Measurements from ENCODE around the gene TNNI3K. TPM values are rescaled to one million over a fixed set of nuclear protein-coding genes. Genes with fewer than 3 reads are reported as not detected.

The TNNI3K gene
- polyA plus RNA-seq, 1 donor from 2014 or later = 3.5 TPM

DNA sequence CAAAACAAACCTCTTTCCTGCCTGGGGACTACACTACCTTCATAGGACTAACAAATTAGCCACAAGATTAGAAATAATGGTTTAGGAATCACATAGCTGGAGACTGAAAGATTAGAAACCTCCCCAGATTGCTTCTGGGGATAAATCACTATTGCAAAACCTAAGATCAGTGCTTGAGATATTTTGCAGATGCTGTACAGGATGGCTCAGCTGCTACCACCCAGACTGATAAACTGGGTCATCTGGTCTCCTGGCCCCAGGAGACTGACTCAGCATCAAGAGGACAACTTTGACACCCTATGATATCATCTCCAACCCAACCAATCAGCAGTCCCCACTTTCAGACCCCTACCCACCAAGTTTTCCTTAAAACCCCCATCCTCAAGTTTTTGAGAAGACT, 140.2 kb downstream of the TNNI3K start:
- Histone ChIP-seq H3K27ac (ENCODE audit: low read length) (no peak overlapping the region), H4K20me1 (ENCODE audit: insufficient read depth) (no peaks in the 10 kb centered on the region), H2AFZ (ENCODE audit: low read depth, low read length) (no peak overlapping the region), H3K36me3 (ENCODE audit: insufficient read depth, low read length) (no peaks in the 10 kb centered on the region), H3K4me3 (ENCODE audit: low read length) (no peak overlapping the region), H3K4me2 (ENCODE audit: low read length) (no peak overlapping the region), H3K79me2 (replicated peaks; ENCODE audit: insufficient read depth, low read length) (no peaks in the 10 kb centered on the region), H3K9ac (ENCODE audit: low read length) (no peak overlapping the region), H3K27me3 (ENCODE audit: insufficient read depth, low read depth, low read length) (no peaks in the 10 kb centered on the region), H3K9me3 (ENCODE audit: low read length) (no peaks in the 10 kb centered on the region), H3K9me2 (ENCODE audit: insufficient read depth, low read length) (no peaks in the 10 kb centered on the region), H3F3A (ENCODE audit: insufficient read depth, low read length, poor library complexity, severe bottlenecking) (no peaks in the 10 kb centered on the region)
- TF ChIP-seq MXI1 (conservative IDR thresholded peaks at IDR 0.05; ENCODE audit: poor library complexity, severe bottlenecking) = no peak
- no peak for TF ChIP-seq EP300 (conservative IDR thresholded peaks at IDR 0.05; ENCODE audit: poor library complexity, severe bottlenecking)
- TF ChIP-seq, protein P1, sequence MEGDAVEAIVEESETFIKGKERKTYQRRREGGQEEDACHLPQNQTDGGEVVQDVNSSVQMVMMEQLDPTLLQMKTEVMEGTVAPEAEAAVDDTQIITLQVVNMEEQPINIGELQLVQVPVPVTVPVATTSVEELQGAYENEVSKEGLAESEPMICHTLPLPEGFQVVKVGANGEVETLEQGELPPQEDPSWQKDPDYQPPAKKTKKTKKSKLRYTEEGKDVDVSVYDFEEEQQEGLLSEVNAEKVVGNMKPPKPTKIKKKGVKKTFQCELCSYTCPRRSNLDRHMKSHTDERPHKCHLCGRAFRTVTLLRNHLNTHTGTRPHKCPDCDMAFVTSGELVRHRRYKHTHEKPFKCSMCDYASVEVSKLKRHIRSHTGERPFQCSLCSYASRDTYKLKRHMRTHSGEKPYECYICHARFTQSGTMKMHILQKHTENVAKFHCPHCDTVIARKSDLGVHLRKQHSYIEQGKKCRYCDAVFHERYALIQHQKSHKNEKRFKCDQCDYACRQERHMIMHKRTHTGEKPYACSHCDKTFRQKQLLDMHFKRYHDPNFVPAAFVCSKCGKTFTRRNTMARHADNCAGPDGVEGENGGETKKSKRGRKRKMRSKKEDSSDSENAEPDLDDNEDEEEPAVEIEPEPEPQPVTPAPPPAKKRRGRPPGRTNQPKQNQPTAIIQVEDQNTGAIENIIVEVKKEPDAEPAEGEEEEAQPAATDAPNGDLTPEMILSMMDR (IDR thresholded peaks at IDR 0.05; ENCODE audit: poor library complexity, severe bottlenecking) = no peak
- TF ChIP-seq TAF1 (IDR thresholded peaks at IDR 0.05; ENCODE audit: low read depth) = no peak
- no peak for TF ChIP-seq POLR2AphosphoS5 (IDR thresholded peaks at IDR 0.05)
- TF ChIP-seq, protein P2, sequence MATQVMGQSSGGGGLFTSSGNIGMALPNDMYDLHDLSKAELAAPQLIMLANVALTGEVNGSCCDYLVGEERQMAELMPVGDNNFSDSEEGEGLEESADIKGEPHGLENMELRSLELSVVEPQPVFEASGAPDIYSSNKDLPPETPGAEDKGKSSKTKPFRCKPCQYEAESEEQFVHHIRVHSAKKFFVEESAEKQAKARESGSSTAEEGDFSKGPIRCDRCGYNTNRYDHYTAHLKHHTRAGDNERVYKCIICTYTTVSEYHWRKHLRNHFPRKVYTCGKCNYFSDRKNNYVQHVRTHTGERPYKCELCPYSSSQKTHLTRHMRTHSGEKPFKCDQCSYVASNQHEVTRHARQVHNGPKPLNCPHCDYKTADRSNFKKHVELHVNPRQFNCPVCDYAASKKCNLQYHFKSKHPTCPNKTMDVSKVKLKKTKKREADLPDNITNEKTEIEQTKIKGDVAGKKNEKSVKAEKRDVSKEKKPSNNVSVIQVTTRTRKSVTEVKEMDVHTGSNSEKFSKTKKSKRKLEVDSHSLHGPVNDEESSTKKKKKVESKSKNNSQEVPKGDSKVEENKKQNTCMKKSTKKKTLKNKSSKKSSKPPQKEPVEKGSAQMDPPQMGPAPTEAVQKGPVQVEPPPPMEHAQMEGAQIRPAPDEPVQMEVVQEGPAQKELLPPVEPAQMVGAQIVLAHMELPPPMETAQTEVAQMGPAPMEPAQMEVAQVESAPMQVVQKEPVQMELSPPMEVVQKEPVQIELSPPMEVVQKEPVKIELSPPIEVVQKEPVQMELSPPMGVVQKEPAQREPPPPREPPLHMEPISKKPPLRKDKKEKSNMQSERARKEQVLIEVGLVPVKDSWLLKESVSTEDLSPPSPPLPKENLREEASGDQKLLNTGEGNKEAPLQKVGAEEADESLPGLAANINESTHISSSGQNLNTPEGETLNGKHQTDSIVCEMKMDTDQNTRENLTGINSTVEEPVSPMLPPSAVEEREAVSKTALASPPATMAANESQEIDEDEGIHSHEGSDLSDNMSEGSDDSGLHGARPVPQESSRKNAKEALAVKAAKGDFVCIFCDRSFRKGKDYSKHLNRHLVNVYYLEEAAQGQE (IDR thresholded peaks at IDR 0.05; ENCODE audit: borderline replicate concordance) = no peak
- no peak for TF ChIP-seq RAD21 (conservative IDR thresholded peaks at IDR 0.05)
- no peak for TF ChIP-seq SMC3 (conservative IDR thresholded peaks at IDR 0.05; ENCODE audit: poor library complexity)
- TF ChIP-seq EZH2 (IDR thresholded peaks at IDR 0.05; ENCODE audit: borderline replicate concordance, insufficient read depth, low read length, poor library complexity, severe bottlenecking) = no peak

DNA sequence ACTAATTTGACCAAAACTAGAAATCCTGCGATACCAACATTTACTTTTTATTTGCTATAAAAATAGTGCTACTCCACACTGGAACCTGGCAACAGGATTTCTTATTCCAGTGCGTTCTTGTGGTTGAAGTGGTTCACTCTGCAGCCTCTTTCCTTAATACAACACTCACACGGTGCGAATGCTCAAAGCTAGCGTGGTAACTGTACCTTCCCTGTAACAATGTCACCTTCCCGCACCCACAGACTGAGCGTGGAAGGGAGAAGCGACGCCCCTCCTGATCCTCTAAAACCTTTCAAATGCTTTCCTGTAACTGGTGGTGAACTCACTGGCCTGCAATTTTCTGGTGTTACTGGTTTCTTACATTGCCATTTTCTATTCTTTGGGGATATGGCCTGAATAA, 145.1 kb downstream of the TNNI3K start:
- Histone ChIP-seq H3K9me3 (ENCODE audit: low read length) (peaks cover under 1% of the 10 kb centered on the region), H3K9ac (ENCODE audit: low read length) (no peak overlapping the region), H4K20me1 (ENCODE audit: insufficient read depth) (no peaks in the 10 kb centered on the region), H3K27me3 (ENCODE audit: insufficient read depth, low read depth, low read length) (no peaks in the 10 kb centered on the region), H3K36me3 (ENCODE audit: insufficient read depth, low read length) (no peaks in the 10 kb centered on the region), H3K4me2 (ENCODE audit: low read length) (no peak overlapping the region), H2AFZ (ENCODE audit: low read depth, low read length) (no peak overlapping the region), H3K9me2 (ENCODE audit: insufficient read depth, low read length) (no peaks in the 10 kb centered on the region), H3K4me3 (ENCODE audit: low read length) (no peak overlapping the region), H3K79me2 (replicated peaks; ENCODE audit: insufficient read depth, low read length) (no peaks in the 10 kb centered on the region), H3K27ac (ENCODE audit: low read length) (no peak overlapping the region), H3F3A (ENCODE audit: insufficient read depth, low read length, poor library complexity, severe bottlenecking) (peaks cover 2% of the 10 kb centered on the region)
- TF ChIP-seq EZH2 (IDR thresholded peaks at IDR 0.05; ENCODE audit: borderline replicate concordance, insufficient read depth, low read length, poor library complexity, severe bottlenecking) = no peak
- TF ChIP-seq SMC3 (conservative IDR thresholded peaks at IDR 0.05; ENCODE audit: poor library complexity) = no peak
- no peak for TF ChIP-seq POLR2AphosphoS5 (IDR thresholded peaks at IDR 0.05)
- TF ChIP-seq MXI1 (conservative IDR thresholded peaks at IDR 0.05; ENCODE audit: poor library complexity, severe bottlenecking) = no peak
- TF ChIP-seq, protein P1 (IDR thresholded peaks at IDR 0.05; ENCODE audit: poor library complexity, severe bottlenecking) = no peak
- no peak for TF ChIP-seq RAD21 (conservative IDR thresholded peaks at IDR 0.05)
- TF ChIP-seq TAF1 (IDR thresholded peaks at IDR 0.05; ENCODE audit: low read depth) = no peak
- no peak for TF ChIP-seq EP300 (conservative IDR thresholded peaks at IDR 0.05; ENCODE audit: poor library complexity, severe bottlenecking)

Measured in neural cell (in vitro differentiated cells).